ENCODE data around the gene LRP5.

- TF ChIP-seq CTCF (IDR thresholded peaks at IDR 0.05): no peak
- no peak for TF ChIP-seq POLR2A (IDR thresholded peaks at IDR 0.05)
These were observed 133.2 kb downstream of the LRP5 start for GRCh38 chr11:68445531-68446035.

All from testis (tissue), 2 donors.